Measurements from ENCODE around the gene PRKCH. TPM values are rescaled to one million over a fixed set of nuclear protein-coding genes. Genes with fewer than 3 reads are reported as not detected.

PRKCH gene
- total RNA-seq, 1 donor from 2014 or later, result 18.4 TPM

- no peaks in the 10 kb centered on the region for H3K36me3 ChIP-seq
- H3K27me3 ChIP-seq (ENCODE audit: low read depth), result no peaks in the 10 kb centered on the region
- no peaks in the 10 kb centered on the region for H3K9me3 ChIP-seq (replicated peaks)
- peak overlapping the region; percentile 66 for H3K27ac ChIP-seq (replicated peaks)
- peak overlapping the region; percentile 24 for H3K4me3 ChIP-seq
- H3K4me1 ChIP-seq, result peaks cover 56% of the 10 kb centered on the region
- intact Hi-C loops (cut with micrococcal nuclease), result no loop called here
- DNase-seq, result peak; percentile 25
- no peak for TF ChIP-seq CTCF (IDR thresholded peaks at IDR 0.05; ENCODE audit: borderline replicate concordance)
Measured at GRCh38 chr14:61438860-61439765, 117.7 kb downstream of the PRKCH start.

- Histone ChIP-seq H3K27me3 (ENCODE audit: low read depth) (no peaks in the 10 kb centered on the region), H3K27ac (replicated peaks) (peak overlapping the region; percentile 66), H3K36me3 (no peaks in the 10 kb centered on the region), H3K4me3 (peak overlapping the region; percentile 24), H3K4me1 (peaks cover 48% of the 10 kb centered on the region), H3K9me3 (replicated peaks) (no peaks in the 10 kb centered on the region)
- TF ChIP-seq CTCF (IDR thresholded peaks at IDR 0.05; ENCODE audit: borderline replicate concordance), result no peak
- no peak for DNase-seq
- intact Hi-C loops (cut with micrococcal nuclease), result no loop called here
Measured at GRCh38 chr14:61439779-61440418, 118.5 kb downstream of the PRKCH start.

- no peak overlapping the region for H3K27ac ChIP-seq (replicated peaks)
- no peak overlapping the region for H3K4me3 ChIP-seq
- no peak for DNase-seq
- H3K36me3 ChIP-seq, result peaks cover 4% of the 10 kb centered on the region
- H3K27me3 ChIP-seq (ENCODE audit: low read depth), result no peaks in the 10 kb centered on the region
- intact Hi-C loops (cut with micrococcal nuclease), result no loop called here
- H3K9me3 ChIP-seq (replicated peaks), result no peaks in the 10 kb centered on the region
- TF ChIP-seq CTCF (IDR thresholded peaks at IDR 0.05; ENCODE audit: borderline replicate concordance), result no peak
- peaks cover 20% of the 10 kb centered on the region for H3K4me1 ChIP-seq
Measured at GRCh38 chr14:61443481-61443880, 122.1 kb downstream of the PRKCH start.

GRCh38 chr14:61444215-61444768 lies 122.9 kb downstream of the PRKCH start:
- H3K4me1 ChIP-seq, result peaks cover 12% of the 10 kb centered on the region
- H3K36me3 ChIP-seq, result peaks cover 4% of the 10 kb centered on the region
- H3K9me3 ChIP-seq (replicated peaks), result no peaks in the 10 kb centered on the region
- H3K27me3 ChIP-seq (ENCODE audit: low read depth), result no peaks in the 10 kb centered on the region
- H3K4me3 ChIP-seq, result no peak overlapping the region
- no peak for TF ChIP-seq CTCF (IDR thresholded peaks at IDR 0.05; ENCODE audit: borderline replicate concordance)
- intact Hi-C loops (cut with micrococcal nuclease), result no loop called here
- no peak for DNase-seq
- H3K27ac ChIP-seq (replicated peaks), result no peak overlapping the region

GRCh38 chr14:61451491-61451890 lies 130.1 kb downstream of the PRKCH start:
- TF ChIP-seq CTCF (IDR thresholded peaks at IDR 0.05; ENCODE audit: borderline replicate concordance), result no peak
- H3K4me3 ChIP-seq, result no peak overlapping the region
- H3K36me3 ChIP-seq, result peaks cover 9% of the 10 kb centered on the region
- peaks cover 28% of the 10 kb centered on the region for H3K4me1 ChIP-seq
- H3K27me3 ChIP-seq (ENCODE audit: low read depth), result no peaks in the 10 kb centered on the region
- intact Hi-C loops (cut with micrococcal nuclease), result loop anchor here (5.0 to 10.0 kb wide), 2 partner anchors 147 to 676 kb away; no protein-coding TSS in a partner anchor
- no peak overlapping the region for H3K27ac ChIP-seq (replicated peaks)
- no peak for DNase-seq
- no peaks in the 10 kb centered on the region for H3K9me3 ChIP-seq (replicated peaks)

Data from left ventricle myocardium inferior (tissue), 1 donor.